Neural cell (in vitro differentiated cells): ENCODE results near the gene TGFBRAP1. TPM values are rescaled to one million over a fixed set of nuclear protein-coding genes. Genes with fewer than 3 reads are reported as not detected.
"Not testable (repeated sequence)": the region's sequence is repeated elsewhere in the genome, so short reads cannot be mapped to it uniquely, and the experiment has no call there.

Experiments
- H2AFZ ChIP-seq: fragments of 200-600, 300-800 bp; sonication (generic), shearing (Covaris generic); 2 replicates; pipeline ENCODE4 v1.6.0; 2014; ENCODE audit warnings: low read depth, mild to moderate bottlenecking, antibody characterized with exemption, low read length, moderate library complexity
- H3F3A ChIP-seq: fragments of 200-600 bp; shearing (Covaris generic); 2 replicates; pipeline ENCODE4 v1.6.1; 2016; ENCODE audit warnings: mild to moderate bottlenecking, moderate library complexity, mixed read lengths, antibody characterized with exemption, low read length; ENCODE audit not compliant: insufficient read depth, poor library complexity, severe bottlenecking
- H3K27ac ChIP-seq: fragments of 200-600, 300-800 bp; sonication (generic), shearing (Covaris generic); 2 replicates; pipeline ENCODE4 v1.5.1; 2014; ENCODE audit warnings: mild to moderate bottlenecking, low read length, moderate library complexity
- H3K27me3 ChIP-seq: fragments of 300-800, 200-600 bp; sonication (generic), shearing (Covaris generic); 2 replicates; pipeline ENCODE4 v1.6.0; 2014; ENCODE audit warnings: mild to moderate bottlenecking, low read depth, low read length, moderate library complexity; ENCODE audit not compliant: insufficient read depth
- H3K36me3 ChIP-seq: fragments of 300-800, 200-600 bp; sonication (generic), shearing (Covaris generic); 2 replicates; pipeline ENCODE4 v1.5.1; 2014; ENCODE audit warnings: mild to moderate bottlenecking, antibody characterized with exemption, low read length, moderate library complexity; ENCODE audit not compliant: insufficient read depth
- H3K4me2 ChIP-seq: fragments of 300-800, 200-600 bp; sonication (generic), shearing (Covaris generic); 2 replicates; pipeline ENCODE4 v1.6.0; 2014; ENCODE audit warnings: mild to moderate bottlenecking, low read length
- H3K4me3 ChIP-seq: fragments of 300-800, 200-600 bp; sonication (generic), shearing (Covaris generic); 2 replicates; pipeline ENCODE4 v1.5.1; 2014; ENCODE audit warnings: mild to moderate bottlenecking, low read length, moderate library complexity
- H3K79me2 ChIP-seq: fragments of 200-600 bp; shearing (Covaris generic); replicated peaks from 2 replicates; pipeline ENCODE4 v1.6.0; 2014; ENCODE audit warnings: mild to moderate bottlenecking, low read length, moderate library complexity; ENCODE audit not compliant: insufficient read depth
- H3K9ac ChIP-seq: fragments of 300-800, 200-600 bp; sonication (generic), shearing (Covaris generic); 2 replicates; pipeline ENCODE4 v1.6.1; 2016; ENCODE audit warnings: mild to moderate bottlenecking, low read length, mixed read lengths
- H3K9me2 ChIP-seq: fragments of 200-600 bp; shearing (Covaris generic); 2 replicates; pipeline ENCODE4 v1.6.1; 2016; ENCODE audit warnings: mild to moderate bottlenecking, low read length, mixed read lengths; ENCODE audit not compliant: insufficient read depth
- H3K9me3 ChIP-seq: fragments of 200-600, 300-800 bp; sonication (generic), shearing (Covaris generic); 2 replicates; pipeline ENCODE4 v1.6.1; 2016; ENCODE audit warnings: mild to moderate bottlenecking, mixed run types, low read length, moderate library complexity, mixed read lengths
- H4K20me1 ChIP-seq: fragments of 200-600 bp; shearing (Covaris generic); 2 replicates; pipeline ENCODE4 v1.6.1; 2016; ENCODE audit warnings: mild to moderate bottlenecking, mixed run types; ENCODE audit not compliant: insufficient read depth
- CTCF ChIP-seq: fragments of 450-650 bp; IDR thresholded peaks from 2 replicates; pipeline ENCODE4 v1.5.1; 2014; ENCODE audit warnings: antibody characterized with exemption, mild to moderate bottlenecking, moderate library complexity; ENCODE audit not compliant: poor library complexity, severe bottlenecking
- EP300 ChIP-seq: fragments of 450-650 bp; conservative IDR thresholded peaks from 2 replicates; pipeline ENCODE4 v1.6.1; 2014; ENCODE audit warnings: antibody characterized with exemption, mild to moderate bottlenecking, moderate library complexity; ENCODE audit not compliant: poor library complexity, severe bottlenecking
- EZH2 ChIP-seq: fragments of 200-600, 300-800 bp; shearing (Covaris generic), sonication (generic); IDR thresholded peaks from 2 replicates; pipeline ENCODE4 v1.6.1; 2014; ENCODE audit warnings: antibody characterized with exemption, low read length, borderline replicate concordance, mild to moderate bottlenecking; ENCODE audit not compliant: insufficient read depth, poor library complexity, severe bottlenecking
- MXI1 ChIP-seq: fragments of 450-650 bp; conservative IDR thresholded peaks from 2 replicates; pipeline ENCODE4 v1.6.1; 2014; ENCODE audit warnings: antibody characterized with exemption, mild to moderate bottlenecking; ENCODE audit not compliant: poor library complexity, severe bottlenecking
- POLR2AphosphoS5 ChIP-seq: IDR thresholded peaks from 2 replicates; pipeline ENCODE4 v1.6.1; 2012
- RAD21 ChIP-seq: fragments of 450-650 bp; conservative IDR thresholded peaks from 2 replicates; pipeline ENCODE4 v1.6.1; 2014; ENCODE audit warnings: antibody characterized with exemption, mild to moderate bottlenecking, moderate library complexity
- SMC3 ChIP-seq: fragments of 450-650 bp; conservative IDR thresholded peaks from 2 replicates; pipeline ENCODE4 v1.6.1; 2014; ENCODE audit warnings: antibody characterized with exemption, mild to moderate bottlenecking, moderate library complexity; ENCODE audit not compliant: poor library complexity
- TAF1 ChIP-seq: IDR thresholded peaks from 2 replicates; pipeline ENCODE4 v1.6.1; 2012; ENCODE audit warnings: low read depth
- polyA plus RNA-seq: library from polyadenylated mRNA; depleted of rRNA; stranded (reverse); fragments of >200 nt; gene quantifications from 2 replicates; pipeline ENCODE4 v1.2.3, GENCODE V29; 2014
- TF ChIP-seq, protein P1 (sequence below): IDR thresholded peaks from 2 replicates; pipeline ENCODE4 v1.6.1; 2012; ENCODE audit warnings: borderline replicate concordance

The TGFBRAP1 gene
- polyA plus RNA-seq, 1 donor from 2014 or later = 13.9 TPM

DNA sequence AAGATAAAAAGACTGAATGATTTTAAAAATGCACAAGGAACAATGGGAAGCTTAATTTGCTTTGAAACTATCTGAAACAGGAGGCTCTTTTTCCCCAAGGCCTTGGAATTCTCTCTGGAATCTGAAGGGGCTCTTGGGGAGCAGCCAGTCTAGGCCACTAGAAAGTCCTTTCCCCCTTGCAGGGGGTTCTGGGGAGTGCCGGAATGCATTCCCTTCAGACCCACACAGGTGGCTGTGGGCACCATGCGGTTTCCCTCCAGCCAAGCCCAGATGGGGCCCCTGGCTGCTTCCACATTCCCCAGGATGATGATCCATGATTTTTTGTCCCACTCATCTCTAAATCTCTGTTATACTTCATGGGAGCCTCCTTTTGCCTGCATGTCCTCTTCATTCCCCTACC is 77.3 kb downstream of the TGFBRAP1 start:
- no peaks in the 10 kb centered on the region for H3K27me3 ChIP-seq
- no peak overlapping the region for H3K4me3 ChIP-seq
- H3K9ac ChIP-seq = no peak overlapping the region
- H3K79me2 ChIP-seq = no peaks in the 10 kb centered on the region
- no peaks in the 10 kb centered on the region for H3F3A ChIP-seq
- H2AFZ ChIP-seq = no peak overlapping the region
- H3K9me3 ChIP-seq = no peaks in the 10 kb centered on the region
- no peaks in the 10 kb centered on the region for H3K9me2 ChIP-seq
- no peak overlapping the region for H3K27ac ChIP-seq
- H3K4me2 ChIP-seq = no peak overlapping the region
- no peaks in the 10 kb centered on the region for H4K20me1 ChIP-seq
- no peaks in the 10 kb centered on the region for H3K36me3 ChIP-seq
- TF ChIP-seq MXI1 (no peak), TAF1 (no peak), RAD21 (no peak), CTCF (no peak), SMC3 (no peak)

DNA sequence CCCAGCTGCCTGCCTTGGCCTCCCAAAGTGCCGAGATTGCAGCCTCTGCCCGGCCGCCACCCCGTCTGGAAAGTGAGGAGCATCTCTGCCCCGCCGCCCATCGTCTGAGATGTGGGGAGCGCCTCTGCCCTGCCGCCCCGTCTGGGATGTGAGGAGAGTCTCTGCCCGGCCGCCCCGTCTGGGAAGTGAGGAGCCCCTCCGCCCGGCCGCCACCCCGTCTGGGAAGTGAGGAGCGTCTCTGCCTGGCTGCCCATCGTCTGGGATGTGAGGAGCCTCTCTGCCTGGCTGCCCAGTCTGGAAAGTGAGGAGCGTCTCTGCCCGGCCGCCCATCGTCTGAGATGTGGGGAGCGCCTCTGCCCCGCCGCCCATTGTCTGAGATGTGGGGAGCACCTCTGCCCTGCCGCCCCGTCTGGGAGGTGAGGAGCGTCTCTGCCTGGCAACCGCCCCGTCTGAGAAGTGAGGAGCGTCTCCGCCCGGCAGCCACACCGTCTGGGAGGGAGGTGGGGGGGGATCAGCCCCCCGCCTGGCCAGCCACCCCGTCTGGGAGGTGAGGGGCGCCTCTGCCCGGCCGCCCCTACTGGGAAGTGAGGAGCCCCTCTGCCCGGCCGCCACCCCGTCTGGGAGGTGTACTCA is 78.4 kb downstream of the TGFBRAP1 start:
- H4K20me1 ChIP-seq, H3K9me2 ChIP-seq, H3K36me3 ChIP-seq, H3K27me3 ChIP-seq, H3K4me3 ChIP-seq, H3K4me2 ChIP-seq, H3K27ac ChIP-seq, H3K9ac ChIP-seq, H3K79me2 ChIP-seq, H3F3A ChIP-seq, H2AFZ ChIP-seq, H3K9me3 ChIP-seq: not testable (repeated sequence)

DNA sequence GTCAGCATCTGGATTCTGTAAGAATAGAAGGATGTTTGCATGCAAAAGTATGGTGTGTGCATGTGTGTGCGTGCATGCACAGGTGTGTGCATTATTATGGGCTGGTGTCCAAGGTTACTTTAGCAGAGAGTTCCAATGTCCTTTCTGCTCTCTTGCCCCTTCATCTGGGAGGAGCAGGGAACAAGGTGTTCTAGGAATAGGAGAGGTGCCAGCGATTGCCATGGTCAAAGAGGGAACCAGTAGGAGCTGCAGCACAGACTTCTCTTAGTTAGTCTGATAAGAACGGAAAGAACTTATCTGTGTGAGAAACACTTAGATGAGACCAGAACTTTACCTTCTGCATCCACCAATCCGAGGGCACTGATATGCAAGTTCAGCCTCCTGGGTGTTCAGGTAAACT is 79.6 kb downstream of the TGFBRAP1 start:
- Histone ChIP-seq H3K9ac (no peak overlapping the region), H3K4me2 (no peak overlapping the region), H4K20me1 (no peaks in the 10 kb centered on the region), H3K79me2 (no peaks in the 10 kb centered on the region), H3K27me3 (no peaks in the 10 kb centered on the region), H2AFZ (no peak overlapping the region), H3K9me2 (no peaks in the 10 kb centered on the region), H3K36me3 (no peaks in the 10 kb centered on the region), H3F3A (no peaks in the 10 kb centered on the region), H3K4me3 (no peak overlapping the region), H3K27ac (no peak overlapping the region), H3K9me3 (no peaks in the 10 kb centered on the region)
- no peak for TF ChIP-seq EP300
- TF ChIP-seq EZH2 = no peak
- TF ChIP-seq TAF1 = no peak
- no peak for TF ChIP-seq POLR2AphosphoS5
- TF ChIP-seq CTCF = no peak
- TF ChIP-seq MXI1 = no peak
- TF ChIP-seq, protein P1, sequence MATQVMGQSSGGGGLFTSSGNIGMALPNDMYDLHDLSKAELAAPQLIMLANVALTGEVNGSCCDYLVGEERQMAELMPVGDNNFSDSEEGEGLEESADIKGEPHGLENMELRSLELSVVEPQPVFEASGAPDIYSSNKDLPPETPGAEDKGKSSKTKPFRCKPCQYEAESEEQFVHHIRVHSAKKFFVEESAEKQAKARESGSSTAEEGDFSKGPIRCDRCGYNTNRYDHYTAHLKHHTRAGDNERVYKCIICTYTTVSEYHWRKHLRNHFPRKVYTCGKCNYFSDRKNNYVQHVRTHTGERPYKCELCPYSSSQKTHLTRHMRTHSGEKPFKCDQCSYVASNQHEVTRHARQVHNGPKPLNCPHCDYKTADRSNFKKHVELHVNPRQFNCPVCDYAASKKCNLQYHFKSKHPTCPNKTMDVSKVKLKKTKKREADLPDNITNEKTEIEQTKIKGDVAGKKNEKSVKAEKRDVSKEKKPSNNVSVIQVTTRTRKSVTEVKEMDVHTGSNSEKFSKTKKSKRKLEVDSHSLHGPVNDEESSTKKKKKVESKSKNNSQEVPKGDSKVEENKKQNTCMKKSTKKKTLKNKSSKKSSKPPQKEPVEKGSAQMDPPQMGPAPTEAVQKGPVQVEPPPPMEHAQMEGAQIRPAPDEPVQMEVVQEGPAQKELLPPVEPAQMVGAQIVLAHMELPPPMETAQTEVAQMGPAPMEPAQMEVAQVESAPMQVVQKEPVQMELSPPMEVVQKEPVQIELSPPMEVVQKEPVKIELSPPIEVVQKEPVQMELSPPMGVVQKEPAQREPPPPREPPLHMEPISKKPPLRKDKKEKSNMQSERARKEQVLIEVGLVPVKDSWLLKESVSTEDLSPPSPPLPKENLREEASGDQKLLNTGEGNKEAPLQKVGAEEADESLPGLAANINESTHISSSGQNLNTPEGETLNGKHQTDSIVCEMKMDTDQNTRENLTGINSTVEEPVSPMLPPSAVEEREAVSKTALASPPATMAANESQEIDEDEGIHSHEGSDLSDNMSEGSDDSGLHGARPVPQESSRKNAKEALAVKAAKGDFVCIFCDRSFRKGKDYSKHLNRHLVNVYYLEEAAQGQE = no peak
